ENCODE results near the gene PAPLN. TPM values are rescaled to one million over a fixed set of nuclear protein-coding genes. Genes with fewer than 3 reads are reported as not detected.

Gene PAPLN
- total and polyA plus RNA-seq, 11 donors, result 0.30 to 10.3 (median 1.4) TPM

DNA sequence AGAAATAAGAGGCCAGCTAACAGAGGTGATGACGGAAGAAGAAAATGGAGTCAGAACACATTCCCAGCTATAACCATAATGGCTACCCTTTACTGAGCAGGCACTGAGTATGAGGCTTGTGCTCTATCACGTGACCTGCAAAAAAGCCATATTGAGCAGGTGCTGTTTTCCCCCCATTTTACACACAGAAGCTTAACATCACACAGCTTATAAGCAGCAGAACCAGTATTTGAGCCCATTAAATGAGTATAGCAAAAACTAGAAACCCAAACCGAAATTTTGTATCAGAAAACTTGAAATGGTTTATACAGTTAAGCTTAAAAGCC is 28.4 kb downstream of the PAPLN start:
- intact Hi-C loops (cut with DNase I), result no loop called here
- Histone ChIP-seq H3K27ac (no peak overlapping the region), H3K27me3 (no peaks in the 10 kb centered on the region), H3K36me3 (peaks cover 0 to 7% (median 0%) of the 10 kb centered on the region in 9 donors), H3K9me3 (no peaks in the 10 kb centered on the region), H3K4me3 (no peak overlapping the region), H3K4me1 (peaks cover 0 to 15% (median 10%) of the 10 kb centered on the region in 12 donors)
- no peak for DNase-seq
- ATAC-seq, result no peak
- TF ChIP-seq, protein P1, sequence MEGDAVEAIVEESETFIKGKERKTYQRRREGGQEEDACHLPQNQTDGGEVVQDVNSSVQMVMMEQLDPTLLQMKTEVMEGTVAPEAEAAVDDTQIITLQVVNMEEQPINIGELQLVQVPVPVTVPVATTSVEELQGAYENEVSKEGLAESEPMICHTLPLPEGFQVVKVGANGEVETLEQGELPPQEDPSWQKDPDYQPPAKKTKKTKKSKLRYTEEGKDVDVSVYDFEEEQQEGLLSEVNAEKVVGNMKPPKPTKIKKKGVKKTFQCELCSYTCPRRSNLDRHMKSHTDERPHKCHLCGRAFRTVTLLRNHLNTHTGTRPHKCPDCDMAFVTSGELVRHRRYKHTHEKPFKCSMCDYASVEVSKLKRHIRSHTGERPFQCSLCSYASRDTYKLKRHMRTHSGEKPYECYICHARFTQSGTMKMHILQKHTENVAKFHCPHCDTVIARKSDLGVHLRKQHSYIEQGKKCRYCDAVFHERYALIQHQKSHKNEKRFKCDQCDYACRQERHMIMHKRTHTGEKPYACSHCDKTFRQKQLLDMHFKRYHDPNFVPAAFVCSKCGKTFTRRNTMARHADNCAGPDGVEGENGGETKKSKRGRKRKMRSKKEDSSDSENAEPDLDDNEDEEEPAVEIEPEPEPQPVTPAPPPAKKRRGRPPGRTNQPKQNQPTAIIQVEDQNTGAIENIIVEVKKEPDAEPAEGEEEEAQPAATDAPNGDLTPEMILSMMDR (IDR thresholded peaks at IDR 0.05), result no peak
- no peak for TF ChIP-seq POLR2A (IDR thresholded peaks at IDR 0.05)
- WGBS, 4 donors, result 94 to 100% (median 98%) methylated on average over 3 of the region's 3 CpGs

DNA sequence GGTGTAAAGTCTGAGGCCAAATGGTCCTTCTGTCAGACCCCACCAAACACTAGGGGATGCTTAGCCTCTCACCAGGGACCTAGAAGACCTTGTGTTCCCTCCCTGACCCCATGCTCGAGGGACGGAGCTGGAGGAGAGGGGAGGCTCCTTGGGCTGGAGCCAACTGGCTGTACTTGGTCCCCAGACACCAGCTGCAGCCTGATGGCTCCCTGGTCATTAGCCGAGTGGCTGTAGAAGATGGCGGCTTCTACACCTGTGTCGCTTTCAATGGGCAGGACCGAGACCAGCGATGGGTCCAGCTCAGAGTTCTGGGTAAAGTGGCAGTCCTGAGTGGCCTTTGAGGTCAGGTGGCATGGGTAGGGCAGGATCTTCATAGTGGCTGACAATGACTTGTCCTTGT is 29.0 kb downstream of the PAPLN start:
- DNase-seq (peak in 1 of 5 donors; percentile 58), ATAC-seq (no peak)
- H3K9me3 ChIP-seq, result no peaks in the 10 kb centered on the region
- intact Hi-C loops (cut with DNase I), result no loop called here
- TF ChIP-seq, protein P1 (IDR thresholded peaks at IDR 0.05), result no peak
- no peak for TF ChIP-seq POLR2A (IDR thresholded peaks at IDR 0.05)
- no peak overlapping the region for H3K27ac ChIP-seq
- H3K27me3 ChIP-seq, result no peaks in the 10 kb centered on the region
- 50 to 83% (median 73%) methylated on average over 2 to 7 of the region's 7 CpGs for WGBS, 4 donors
- peaks cover 0 to 15% (median 10%) of the 10 kb centered on the region in 12 donors for H3K4me1 ChIP-seq
- H3K4me3 ChIP-seq, result no peak overlapping the region
- H3K36me3 ChIP-seq, result peaks cover 0 to 7% (median 0%) of the 10 kb centered on the region in 9 donors

DNA sequence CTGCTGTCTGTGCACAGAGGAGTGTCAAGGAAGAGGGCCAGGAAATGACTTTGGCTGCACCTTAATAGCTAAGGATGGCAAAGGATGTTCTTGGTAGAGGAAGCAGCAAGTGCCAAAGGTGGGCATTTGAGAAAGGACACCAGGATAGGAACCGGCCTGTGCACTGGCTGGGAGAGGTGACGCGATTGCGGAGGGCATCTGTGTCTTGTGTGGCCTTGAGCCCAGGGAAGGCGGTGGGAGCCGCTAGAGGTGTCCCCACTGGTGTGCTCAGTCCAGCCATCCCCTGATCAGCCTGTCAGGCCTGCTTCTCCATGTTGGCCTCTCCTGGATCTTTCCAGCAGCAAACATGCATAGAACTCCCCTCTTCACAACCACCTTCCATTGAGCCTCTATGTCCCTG is 30.2 kb downstream of the PAPLN start:
- Histone ChIP-seq H3K36me3 (peaks cover 0 to 11% (median 0%) of the 10 kb centered on the region in 9 donors), H3K4me3 (no peak overlapping the region), H3K4me1 (peaks cover 0 to 15% (median 10%) of the 10 kb centered on the region in 12 donors), H3K27me3 (no peaks in the 10 kb centered on the region), H3K9me3 (no peaks in the 10 kb centered on the region), H3K27ac (no peak overlapping the region)
- 94 to 98% (median 94%) methylated on average over 6 of the region's 6 CpGs for WGBS, 4 donors
- no peak for DNase-seq
- intact Hi-C loops (cut with DNase I), result no loop called here
- TF ChIP-seq, protein P1 (IDR thresholded peaks at IDR 0.05), result no peak
- no peak for TF ChIP-seq POLR2A (IDR thresholded peaks at IDR 0.05)
- ATAC-seq, result no peak

DNA sequence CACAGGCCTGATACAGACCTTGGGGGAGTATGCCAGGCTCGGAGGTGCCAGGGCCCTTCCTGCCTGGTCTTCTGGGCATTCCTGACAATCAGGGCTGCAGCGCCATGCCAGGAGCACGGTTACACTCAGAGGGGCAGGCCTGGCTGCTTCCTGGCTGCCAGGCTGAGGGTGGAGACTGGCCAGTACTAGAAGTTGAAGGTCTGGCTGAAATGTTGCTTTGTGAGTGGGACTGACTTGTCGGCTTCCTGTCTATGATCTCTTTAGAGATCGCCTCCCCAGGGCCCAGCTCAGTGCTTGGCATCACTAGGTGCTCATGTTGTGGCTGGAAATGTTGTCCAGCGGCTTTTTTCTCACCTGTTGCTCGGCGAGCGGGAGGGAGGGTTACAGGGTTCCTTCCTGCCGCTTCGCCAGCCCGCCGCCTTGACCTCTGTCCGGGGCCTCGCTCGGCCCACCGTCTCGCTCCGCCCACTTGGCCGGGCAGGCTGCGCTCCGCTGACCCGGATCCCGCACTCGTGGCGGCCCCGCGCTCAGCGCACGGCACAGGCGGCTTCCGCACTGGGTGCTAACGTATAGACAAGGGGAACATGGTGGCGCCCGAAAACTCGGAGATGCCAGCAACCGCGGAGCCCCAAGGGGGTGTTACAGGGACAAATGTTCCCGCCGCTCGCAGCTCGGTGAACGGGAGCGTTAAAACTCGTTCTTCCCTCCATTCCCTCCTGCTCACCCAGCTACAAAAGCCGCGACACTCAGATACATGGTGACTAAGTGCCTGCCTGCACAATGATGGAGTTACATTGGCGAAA is 32.6 kb downstream of the PAPLN start:
- peaks cover 0 to 35% (median 13%) of the 10 kb centered on the region in 9 donors for H3K36me3 ChIP-seq
- no peaks in the 10 kb centered on the region for H3K9me3 ChIP-seq
- H3K27ac ChIP-seq, result peak overlapping the region in 6 of 12 donors; percentile 3 to 46 (median 26)
- no peak for TF ChIP-seq POLR2A (IDR thresholded peaks at IDR 0.05)
- TF ChIP-seq, protein P1 (IDR thresholded peaks at IDR 0.05), result no peak
- H3K27me3 ChIP-seq, result no peaks in the 10 kb centered on the region
- WGBS, 4 donors, result 5 to 8% (median 8%) methylated on average over 21 to 48 of the region's 48 CpGs
- ATAC-seq, result peak; percentile 45 to 83 (median 74)
- intact Hi-C loops (cut with DNase I), result no loop called here
- peaks cover 0 to 15% (median 10%) of the 10 kb centered on the region in 12 donors for H3K4me1 ChIP-seq
- peak overlapping the region; percentile 35 to 66 (median 52) for H3K4me3 ChIP-seq
- peak; percentile 38 to 80 (median 65) for DNase-seq
